ENCODE measurements around the gene WASF2.

Gene WASF2

DNA sequence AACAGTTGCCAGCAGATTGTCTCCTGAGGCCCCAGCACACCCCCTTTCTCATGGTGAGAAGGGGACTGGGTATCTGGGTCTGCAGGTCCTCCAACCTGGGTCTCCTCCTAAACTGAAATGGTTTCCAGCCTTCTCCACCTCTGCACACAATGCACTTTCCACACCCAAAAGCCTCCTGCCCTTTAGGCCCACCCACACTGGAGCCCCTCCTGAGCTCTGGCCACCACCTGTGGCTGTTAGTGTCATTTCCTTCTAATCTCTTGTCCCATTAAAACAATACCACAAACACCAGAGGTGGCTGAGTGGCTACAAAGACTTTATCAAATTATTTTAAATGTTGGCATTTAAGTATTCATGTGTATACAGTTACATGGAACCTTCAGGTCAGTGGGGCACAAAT is 86.0 kb downstream of the WASF2 start:
- no peak for TF ChIP-seq CTCF (IDR thresholded peaks at IDR 0.05; ENCODE audit: insufficient read depth, low read depth, low read length, missing control alignments)
- H3K4me3 ChIP-seq (ENCODE audit: low read length): no peak overlapping the region
- DNase-seq (ENCODE audit: low read depth): no peak

- TF ChIP-seq CTCF (IDR thresholded peaks at IDR 0.05; ENCODE audit: insufficient read depth, low read depth, low read length, missing control alignments): peak; percentile 31
- DNase-seq (ENCODE audit: low read depth): peak; percentile 73
- no peak overlapping the region for H3K4me3 ChIP-seq (ENCODE audit: low read length)
These were observed 86.8 kb downstream of the WASF2 start for GRCh38 chr1:27403065-27403726.

DNA sequence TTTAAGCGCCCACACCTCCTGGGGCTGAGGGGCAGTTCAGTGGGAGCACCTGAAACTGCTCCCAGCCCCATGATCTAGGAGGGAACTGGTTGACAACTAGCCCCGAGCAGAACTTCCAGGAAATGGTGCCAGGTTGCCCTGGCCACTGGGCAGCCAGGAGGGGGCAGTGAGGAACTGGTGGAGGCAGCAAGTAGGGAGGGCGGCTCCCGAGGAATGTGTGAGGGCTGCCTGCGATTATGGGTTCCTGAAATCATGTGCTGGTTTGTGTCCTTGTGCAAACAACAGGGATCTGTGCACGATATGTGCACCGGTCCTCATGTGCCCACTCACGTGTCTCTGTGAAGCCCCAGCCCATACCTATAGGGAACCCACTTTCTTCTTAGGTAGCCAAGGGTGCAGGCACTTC is 87.6 kb downstream of the WASF2 start:
- DNase-seq (ENCODE audit: low read depth): peak; percentile 74
- peak; percentile 67 for TF ChIP-seq CTCF (IDR thresholded peaks at IDR 0.05; ENCODE audit: insufficient read depth, low read depth, low read length, missing control alignments)
- no peak overlapping the region for H3K4me3 ChIP-seq (ENCODE audit: low read length)

- TF ChIP-seq CTCF (IDR thresholded peaks at IDR 0.05; ENCODE audit: insufficient read depth, low read depth, low read length, missing control alignments): no peak
- DNase-seq (ENCODE audit: low read depth): no peak
- no peak overlapping the region for H3K4me3 ChIP-seq (ENCODE audit: low read length)
These were observed 89.0 kb downstream of the WASF2 start for GRCh38 chr1:27400963-27401341.

- no peak for DNase-seq (ENCODE audit: low read depth)
- TF ChIP-seq CTCF (IDR thresholded peaks at IDR 0.05; ENCODE audit: insufficient read depth, low read depth, low read length, missing control alignments): no peak
- no peak overlapping the region for H3K4me3 ChIP-seq (ENCODE audit: low read length)
These were observed 89.6 kb downstream of the WASF2 start for GRCh38 chr1:27400082-27400962.

DNA sequence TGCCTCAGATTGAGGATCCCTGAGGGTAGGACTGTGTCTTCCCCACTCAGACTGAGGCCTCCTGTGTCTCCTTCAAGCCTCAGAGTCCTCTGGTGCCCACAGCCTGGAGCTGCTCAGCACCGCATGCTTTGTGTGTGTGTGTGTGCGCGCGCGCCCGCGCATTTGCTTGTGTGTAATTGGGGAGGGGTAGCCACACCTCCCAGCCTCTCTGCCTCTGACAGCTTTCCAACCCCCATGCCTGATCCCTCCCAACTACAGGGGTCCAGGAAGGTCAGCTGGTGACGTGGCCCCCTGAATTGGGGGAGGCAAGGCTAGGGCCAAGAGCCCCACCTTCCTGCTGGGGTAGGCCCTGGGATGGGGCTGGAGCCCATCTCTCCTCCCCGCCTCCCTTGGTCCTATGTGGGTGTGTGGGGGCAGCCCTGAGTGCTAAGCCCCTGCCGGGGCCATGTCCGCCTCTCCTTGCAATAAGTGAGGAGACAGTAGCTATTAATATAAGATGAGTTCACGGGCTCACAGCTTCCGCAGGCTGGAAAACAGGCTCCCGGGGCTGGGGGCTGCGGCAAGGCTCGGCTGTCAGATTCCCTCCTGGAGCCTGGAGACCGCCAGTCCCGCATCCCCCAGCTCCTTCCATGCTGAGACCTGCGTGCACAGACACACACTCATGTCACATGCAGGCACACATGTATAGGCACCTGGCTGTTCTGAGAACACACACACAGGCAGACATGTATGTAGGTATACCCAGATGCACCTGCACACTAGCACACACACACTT is 90.5 kb downstream of the WASF2 start:
- TF ChIP-seq CTCF (IDR thresholded peaks at IDR 0.05; ENCODE audit: insufficient read depth, low read depth, low read length, missing control alignments): no peak
- DNase-seq (ENCODE audit: low read depth): no peak

More for the DNA sequence above, 90.5 kb downstream of the WASF2 start:
- H3K4me3 ChIP-seq (ENCODE audit: low read length): no peak overlapping the region
